MCF 10A (cell line): ENCODE data around the gene WDR54. TPM values are rescaled to one million over a fixed set of nuclear protein-coding genes. Genes with fewer than 3 reads are reported as not detected.

ENCODE experiments used
- BruUV-seq: library from RNA; stranded (reverse); fragments of 400-500 nt; replicated peaks from 2 replicates; lab custom pipeline; 2021; lab: Mats Ljungman, UMichigan
- CTCF ChIA-PET: fragments of 300-600 bp; sonication (Branson Sonifier 250); formaldehyde crosslinking; extraction: SDS; loops from one replicate; lab custom pipeline; 2021; ENCODE audit warnings: antibody characterized with exemption, inconsistent platforms; lab: Yijun Ruan, JAX
- POLR2A ChIA-PET: fragments of 300-600, 350-650 bp; sonication (Branson Sonifier 250); formaldehyde crosslinking; extraction: SDS; loops from one replicate; lab custom pipeline; 2020; ENCODE audit warnings: antibody characterized with exemption, inconsistent platforms; lab: Yijun Ruan, JAX
- DNase-seq: peaks from one replicate; pipeline ENCODE4 v3.0.0-alpha.2; 2018; ENCODE audit not compliant: unreplicated experiment
- H3K27ac Mint-ChIP-seq: one replicate; pipeline ENCODE4 v1.8.0; 2022; ENCODE audit warnings: mild to moderate bottlenecking, low read depth, mixed read lengths; ENCODE audit not compliant: unreplicated experiment
- H3K27me3 Mint-ChIP-seq: one replicate; pipeline ENCODE4 v1.8.0; 2022; ENCODE audit warnings: mixed read lengths; ENCODE audit not compliant: insufficient read depth, unreplicated experiment
- H3K36me3 Mint-ChIP-seq: one replicate; pipeline ENCODE4 v1.8.0; 2022; ENCODE audit warnings: mild to moderate bottlenecking, moderate library complexity, mixed read lengths; ENCODE audit not compliant: insufficient read depth, unreplicated experiment
- H3K4me1 Mint-ChIP-seq: one replicate; pipeline ENCODE4 v1.8.0; 2022; ENCODE audit warnings: mixed read lengths; ENCODE audit not compliant: insufficient read depth, unreplicated experiment
- H3K4me3 Mint-ChIP-seq: one replicate; pipeline ENCODE4 v1.8.0; 2022; ENCODE audit warnings: mild to moderate bottlenecking, moderate library complexity, mixed read lengths; ENCODE audit not compliant: unreplicated experiment
- H3K9me3 Mint-ChIP-seq: one replicate; pipeline ENCODE4 v1.8.0; 2022; ENCODE audit warnings: mixed read lengths; ENCODE audit not compliant: unreplicated experiment
- intact Hi-C: fragments of 100-400 bp; cut with micrococcal nuclease; formaldehyde crosslinking; loops from 2 replicates; pipeline ENCODE4 v1.14.1; 2022
- total RNA-seq: library from RNA; stranded (reverse); gene quantifications from 2 replicates; pipeline ENCODE4 v1.2.3, GENCODE V29; 2022
- TF ChIP-seq, protein P1 (sequence below): fragments of 200-600 bp; IDR thresholded peaks from one replicate; pipeline ENCODE4 v1.8.0; 2022; ENCODE audit warnings: antibody characterized with exemption, mild to moderate bottlenecking; ENCODE audit not compliant: unreplicated experiment

WDR54 gene
- total RNA-seq, 1 experiment from 2014 or later, result 19.9 TPM

- no peak overlapping the region for H3K4me3 Mint-ChIP-seq
- no TSS peak for BruUV-seq
These were observed 23.2 kb downstream of the WDR54 start for GRCh38 chr2:74444498-74445318.

DNA sequence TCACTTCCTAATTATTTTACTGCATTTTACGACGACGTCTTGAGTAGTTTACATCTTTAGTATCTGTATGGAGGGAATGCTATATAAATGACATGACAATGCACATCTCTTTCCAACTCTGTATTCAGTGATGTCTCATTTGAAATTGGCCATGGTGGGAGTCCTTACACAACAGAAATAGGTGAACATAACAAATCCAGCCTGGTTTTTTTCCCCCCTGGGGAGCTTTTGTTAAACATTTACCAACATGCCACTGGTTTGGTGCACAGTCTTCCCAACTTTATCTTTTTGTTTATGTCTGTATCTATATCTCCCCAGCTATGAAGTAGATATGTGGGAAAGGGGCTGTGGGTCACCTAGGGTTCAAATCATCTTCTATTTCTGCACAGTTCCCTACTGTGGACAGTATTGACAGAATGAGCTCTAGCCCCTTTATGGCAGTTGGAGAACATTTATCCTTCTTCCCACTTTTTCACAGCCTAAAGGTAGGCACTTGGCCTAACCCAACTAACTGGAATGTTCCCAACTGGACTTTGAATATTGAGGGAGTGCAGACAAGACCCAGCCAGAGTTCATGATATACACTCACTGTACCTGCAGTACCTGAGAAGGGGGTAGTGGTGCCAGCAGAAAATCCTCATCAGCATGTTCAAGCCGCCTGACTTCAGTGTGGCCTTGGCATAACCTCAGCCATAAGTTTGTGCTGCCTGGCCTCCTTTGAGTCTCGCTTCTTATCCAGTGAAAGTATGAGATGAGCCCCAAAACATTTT, 25.9 kb downstream of the WDR54 start:
- Mint-ChIP-seq H3K27ac (no peak overlapping the region), H3K4me3 (no peak overlapping the region), H3K27me3 (no peaks in the 10 kb centered on the region), H3K9me3 (no peaks in the 10 kb centered on the region), H3K36me3 (no peaks in the 10 kb centered on the region), H3K4me1 (no peaks in the 10 kb centered on the region)
- intact Hi-C loops, result no loop called here
- POLR2A ChIA-PET, result no interaction called here
- no TSS peak for BruUV-seq
- CTCF ChIA-PET, result interaction anchor here (0.6 to 0.8 kb wide), 2 partner anchors 36 to 218 kb away, joined by 3 to 4 read pairs; partner anchors contain the start of genes CCDC142 and TTC31
- no peak for DNase-seq
- TF ChIP-seq, protein P1, sequence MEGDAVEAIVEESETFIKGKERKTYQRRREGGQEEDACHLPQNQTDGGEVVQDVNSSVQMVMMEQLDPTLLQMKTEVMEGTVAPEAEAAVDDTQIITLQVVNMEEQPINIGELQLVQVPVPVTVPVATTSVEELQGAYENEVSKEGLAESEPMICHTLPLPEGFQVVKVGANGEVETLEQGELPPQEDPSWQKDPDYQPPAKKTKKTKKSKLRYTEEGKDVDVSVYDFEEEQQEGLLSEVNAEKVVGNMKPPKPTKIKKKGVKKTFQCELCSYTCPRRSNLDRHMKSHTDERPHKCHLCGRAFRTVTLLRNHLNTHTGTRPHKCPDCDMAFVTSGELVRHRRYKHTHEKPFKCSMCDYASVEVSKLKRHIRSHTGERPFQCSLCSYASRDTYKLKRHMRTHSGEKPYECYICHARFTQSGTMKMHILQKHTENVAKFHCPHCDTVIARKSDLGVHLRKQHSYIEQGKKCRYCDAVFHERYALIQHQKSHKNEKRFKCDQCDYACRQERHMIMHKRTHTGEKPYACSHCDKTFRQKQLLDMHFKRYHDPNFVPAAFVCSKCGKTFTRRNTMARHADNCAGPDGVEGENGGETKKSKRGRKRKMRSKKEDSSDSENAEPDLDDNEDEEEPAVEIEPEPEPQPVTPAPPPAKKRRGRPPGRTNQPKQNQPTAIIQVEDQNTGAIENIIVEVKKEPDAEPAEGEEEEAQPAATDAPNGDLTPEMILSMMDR, result no peak

More at GRCh38 chr2:74444498-74445318, 23.2 kb downstream of the WDR54 start:
- Mint-ChIP-seq H3K9me3 (no peaks in the 10 kb centered on the region), H3K27me3 (no peaks in the 10 kb centered on the region), H3K27ac (no peak overlapping the region), H3K36me3 (peaks cover 6% of the 10 kb centered on the region), H3K4me1 (no peaks in the 10 kb centered on the region)
- ChIA-PET CTCF (interaction anchor here (0.6 to 1.2 kb wide), 4 partner anchors 38 to 621 kb away, joined by 3 to 5 read pairs (median 3); partner anchors contain the start of genes CCDC142 and TTC31), POLR2A (interaction anchor here (2.2 to 3.0 kb wide), 2 partner anchors 10 to 14 kb away, joined by 11 to 16 read pairs; partner anchors contain the start of genes INO80B and WBP1)
- DNase-seq, result no peak
- intact Hi-C loops, result no loop called here
- TF ChIP-seq, protein P1, result no peak

DNA sequence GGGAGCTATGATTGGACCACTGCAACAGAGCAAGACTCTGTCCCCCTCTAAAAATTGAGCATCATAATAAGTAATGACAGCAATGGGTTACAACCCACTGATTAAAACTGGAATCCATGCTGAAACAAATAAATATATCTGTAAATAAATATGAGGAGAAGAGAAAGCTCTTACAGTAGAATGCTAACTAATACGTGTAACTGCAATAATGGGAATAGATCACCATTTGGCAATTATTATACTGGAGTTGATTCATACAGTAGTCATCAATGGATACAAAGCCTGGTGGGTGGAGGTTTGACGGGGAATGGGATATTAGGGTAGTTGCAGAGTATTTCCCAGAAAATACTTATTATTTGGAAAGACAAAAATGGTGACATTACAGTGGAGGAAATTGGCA, 27.2 kb downstream of the WDR54 start:
- Mint-ChIP-seq H3K9me3 (no peaks in the 10 kb centered on the region), H3K27me3 (no peaks in the 10 kb centered on the region), H3K27ac (no peak overlapping the region), H3K36me3 (no peaks in the 10 kb centered on the region), H3K4me3 (no peak overlapping the region), H3K4me1 (no peaks in the 10 kb centered on the region)
- TF ChIP-seq, protein P1, result no peak
- intact Hi-C loops, result no loop called here
- CTCF ChIA-PET, result interaction anchor here (0.7 kb wide), 1 partner anchor 18 kb away, joined by 3 read pairs; no protein-coding TSS in a partner anchor
- POLR2A ChIA-PET, result no interaction called here
- no TSS peak for BruUV-seq
- DNase-seq, result no peak
